Osteocyte (in vitro differentiated cells): ENCODE measurements around the gene PAPPA. TPM values are rescaled to one million over a fixed set of nuclear protein-coding genes. Genes with fewer than 3 reads are reported as not detected.

ENCODE experiments used
- DNase-seq: peaks from one replicate; pipeline ENCODE4 v3.0.0; 2021; ENCODE audit warnings: mixed read lengths; ENCODE audit not compliant: unreplicated experiment; ENCODE audit errors: extremely low spot score
- H3K27ac Mint-ChIP-seq: one replicate; pipeline ENCODE4 v1.8.0; 2021; ENCODE audit warnings: mild to moderate bottlenecking, mixed read lengths; ENCODE audit not compliant: unreplicated experiment
- H3K27me3 Mint-ChIP-seq: one replicate; pipeline ENCODE4 v1.8.0; 2021; ENCODE audit warnings: mixed read lengths; ENCODE audit not compliant: unreplicated experiment
- H3K36me3 Mint-ChIP-seq: one replicate; pipeline ENCODE4 v1.8.0; 2021; ENCODE audit warnings: mixed read lengths; ENCODE audit not compliant: unreplicated experiment
- H3K4me1 Mint-ChIP-seq: one replicate; pipeline ENCODE4 v1.8.0; 2021; ENCODE audit warnings: mixed read lengths; ENCODE audit not compliant: unreplicated experiment
- H3K4me3 Mint-ChIP-seq: one replicate; pipeline ENCODE4 v1.8.0; 2021; ENCODE audit warnings: mild to moderate bottlenecking, moderate library complexity, mixed read lengths; ENCODE audit not compliant: unreplicated experiment
- H3K9me3 Mint-ChIP-seq: one replicate; pipeline ENCODE4 v1.8.0; 2021; ENCODE audit warnings: mixed read lengths; ENCODE audit not compliant: unreplicated experiment
- CTCF ChIP-seq: fragments of 200-600 bp; sonication (generic); IDR thresholded peaks from 2 replicates; pipeline ENCODE4 v1.5.0; 2021; ENCODE audit warnings: antibody characterized with exemption, mild to moderate bottlenecking, moderate library complexity
- total RNA-seq: library from RNA; stranded (reverse); gene quantifications from 2 replicates; pipeline ENCODE4 v1.2.1, GENCODE V29; 2021

Gene PAPPA
- total RNA-seq, 1 donor from 2014 or later: 229 TPM

GRCh38 chr9:116208417-116209232, 55.0 kb downstream of the PAPPA start:
- peak; percentile 46 for DNase-seq
- Mint-ChIP-seq H3K4me3 (no peak overlapping the region), H3K4me1 (peaks cover 65% of the 10 kb centered on the region), H3K27me3 (no peaks in the 10 kb centered on the region), H3K9me3 (peaks cover 4% of the 10 kb centered on the region), H3K36me3 (peaks cover 65% of the 10 kb centered on the region), H3K27ac (peak overlapping the region; percentile 89)
- TF ChIP-seq CTCF: peak; percentile 57

- H3K27me3 Mint-ChIP-seq: no peaks in the 10 kb centered on the region
- no peak for DNase-seq
- peaks cover 57% of the 10 kb centered on the region for H3K4me1 Mint-ChIP-seq
- no peak for TF ChIP-seq CTCF
- H3K9me3 Mint-ChIP-seq: peaks cover 4% of the 10 kb centered on the region
- H3K27ac Mint-ChIP-seq: peak overlapping the region; percentile 89
- H3K36me3 Mint-ChIP-seq: peaks cover 65% of the 10 kb centered on the region
- H3K4me3 Mint-ChIP-seq: no peak overlapping the region
Measured at GRCh38 chr9:116209414-116210116, 56.0 kb downstream of the PAPPA start.

- H3K4me1 Mint-ChIP-seq: peaks cover 29% of the 10 kb centered on the region
- H3K36me3 Mint-ChIP-seq: peaks cover 72% of the 10 kb centered on the region
- H3K4me3 Mint-ChIP-seq: no peak overlapping the region
- DNase-seq: no peak
- no peak for TF ChIP-seq CTCF
- H3K9me3 Mint-ChIP-seq: peaks cover 3% of the 10 kb centered on the region
- H3K27ac Mint-ChIP-seq: no peak overlapping the region
- no peaks in the 10 kb centered on the region for H3K27me3 Mint-ChIP-seq
Measured at GRCh38 chr9:116212986-116213692, 59.5 kb downstream of the PAPPA start.

- peak overlapping the region; percentile 23 for H3K27ac Mint-ChIP-seq
- no peaks in the 10 kb centered on the region for H3K27me3 Mint-ChIP-seq
- no peak overlapping the region for H3K4me3 Mint-ChIP-seq
- TF ChIP-seq CTCF: no peak
- H3K36me3 Mint-ChIP-seq: peaks cover 69% of the 10 kb centered on the region
- DNase-seq: no peak
- peaks cover 24% of the 10 kb centered on the region for H3K4me1 Mint-ChIP-seq
- no peaks in the 10 kb centered on the region for H3K9me3 Mint-ChIP-seq
Measured at GRCh38 chr9:116213693-116214047, 60.1 kb downstream of the PAPPA start.

GRCh38 chr9:116218399-116218798, 64.8 kb downstream of the PAPPA start:
- Mint-ChIP-seq H3K9me3 (no peaks in the 10 kb centered on the region), H3K27me3 (no peaks in the 10 kb centered on the region), H3K4me1 (peaks cover 2% of the 10 kb centered on the region), H3K36me3 (peaks cover 69% of the 10 kb centered on the region), H3K27ac (no peak overlapping the region), H3K4me3 (no peak overlapping the region)
- DNase-seq: no peak
- no peak for TF ChIP-seq CTCF
